HepG2 (cell line): ENCODE results near the gene CCDC88B. TPM values are rescaled to one million over a fixed set of nuclear protein-coding genes. Genes with fewer than 3 reads are reported as not detected.
A peak's percentile ranks its signal among the peaks of the same experiment; 100 is the strongest.

Experiments
- ATAC-seq: fragments of 200-7000 bp; cut with Tn5 transposase; 3 replicates; pipeline ENCODE4 v1.9.1; 2020; ENCODE audit warnings: mild to moderate bottlenecking, moderate library complexity
- BruUV-seq: library from RNA; stranded (reverse); fragments of 400-500 nt; replicated peaks from 2 replicates; lab custom pipeline; 2021; lab: Mats Ljungman, UMichigan
- CTCF ChIA-PET: fragments of 300-600 bp; formaldehyde crosslinking; extraction: SDS; loops from one replicate; lab custom pipeline; 2021; ENCODE audit warnings: low total read pairs, inconsistent platforms, low intra/inter-chr PET ratio; lab: Yijun Ruan, JAX
- POLR2A ChIA-PET: fragments of 350-600 bp; sonication (Branson Sonifier 250); formaldehyde crosslinking; loops from one replicate; lab custom pipeline; 2020; ENCODE audit warnings: antibody characterized with exemption, inconsistent platforms; lab: Yijun Ruan, JAX
- DNase-seq: peaks from one replicate; pipeline ENCODE4 v3.0.0-alpha.2; 2015; ENCODE audit warnings: low spot score
- FAIRE-seq: peaks from 3 replicates; lab custom pipeline; 2011; peaks lifted over from hg19 to GRCh38; lab: Jason Lieb, UNC
- H2AFZ ChIP-seq: one replicate; pipeline ENCODE4 v1.6.1; 2011; ENCODE audit warnings: low read length, inconsistent platforms
- H3K27ac ChIP-seq: fragments of 300-600 bp; 3 replicates; pipeline ENCODE4 v1.8.0; 2011; ENCODE audit warnings: mixed run types, mild to moderate bottlenecking, mixed read lengths, low read length, inconsistent platforms; ENCODE audit not compliant: insufficient read depth; ENCODE audit errors: extremely low read length
- H3K27me3 ChIP-seq, 2 experiments: fragments of 200-600 bp in 1 of 2; 2 replicates in 1 of 2; 3 replicates in 1 of 2; pipeline versions ENCODE4 v1.6.0 to v1.8.0; 2011; ENCODE audit warnings: low read length in 2 of 2, mild to moderate bottlenecking in 2 of 2, moderate library complexity in 2 of 2, inconsistent platforms in 1 of 2; ENCODE audit not compliant: insufficient read depth in 2 of 2, control insufficient read depth in 1 of 2
- H3K36me3 ChIP-seq, 2 experiments: fragments of 200-600 bp in 1 of 2; replicated peaks in 1 of 2; 2 replicates in 1 of 2; 3 replicates in 1 of 2; pipeline versions ENCODE4 v1.5.1 to v1.8.0; 2011; ENCODE audit warnings: low read length in 2 of 2, inconsistent platforms in 1 of 2; ENCODE audit not compliant: insufficient read depth in 2 of 2, control insufficient read depth in 1 of 2
- H3K4me1 ChIP-seq: 2 replicates; pipeline ENCODE4 v1.5.1; 2012; ENCODE audit warnings: low read length, inconsistent platforms; ENCODE audit not compliant: insufficient read depth
- H3K4me2 ChIP-seq: 2 replicates; pipeline ENCODE4 v1.6.0; 2011; ENCODE audit warnings: low read depth, low read length, inconsistent platforms
- H3K4me3 ChIP-seq, 3 experiments: fragments of 200-600 bp in 1 of 3; sonication (generic), shearing (Covaris generic) in 1 of 3; replicated peaks in 1 of 3; 2 replicates each; pipeline ENCODE4 v1.5.1; 2011 to 2016; ENCODE audit warnings: low read length in 3 of 3, inconsistent platforms in 2 of 3, low read depth in 2 of 3, mild to moderate bottlenecking in 2 of 3, control low read depth in 1 of 3, mixed read lengths in 1 of 3; ENCODE audit not compliant: insufficient read depth in 1 of 3
- H3K79me2 ChIP-seq: one replicate; pipeline ENCODE4 v1.6.1; 2011; ENCODE audit warnings: low read length, inconsistent platforms; ENCODE audit not compliant: insufficient read depth
- H3K9ac ChIP-seq: 2 replicates; pipeline ENCODE4 v1.6.0; 2011; ENCODE audit warnings: mild to moderate bottlenecking, low read depth, low read length, inconsistent platforms; ENCODE audit not compliant: insufficient read depth
- H3K9me3 ChIP-seq: 2 replicates; pipeline ENCODE4 v1.5.1; 2012; ENCODE audit warnings: mild to moderate bottlenecking, low read length
- H4K20me1 ChIP-seq: 2 replicates; pipeline ENCODE4 v1.6.0; 2011; ENCODE audit warnings: inconsistent platforms, mild to moderate bottlenecking, low read length, moderate library complexity; ENCODE audit not compliant: insufficient read depth
- CENPBD1 ChIP-seq: sonication (generic); formaldehyde crosslinking; IDR thresholded peaks from 2 replicates; pipeline ENCODE4 v1.8.0; 2022; ENCODE audit warnings: missing genetic modification reagents, low read depth, mild to moderate bottlenecking, borderline replicate concordance
- CSRNP1 ChIP-seq: sonication (generic); formaldehyde crosslinking; IDR thresholded peaks from 2 replicates; pipeline ENCODE4 v1.8.1; 2023; ENCODE audit warnings: mild to moderate bottlenecking, missing genetic modification reagents
- KAT8 ChIP-seq: IDR thresholded peaks from 2 replicates; pipeline ENCODE4 v1.6.1; 2016; ENCODE audit warnings: missing genetic modification reagents, missing compliant biosample characterization
- MYC ChIP-seq: sonication (generic); formaldehyde crosslinking; IDR thresholded peaks from 2 replicates; pipeline ENCODE4 v1.9.0; 2021; ENCODE audit warnings: missing genetic modification reagents, borderline replicate concordance
- PHF5A ChIP-seq: IDR thresholded peaks from one replicate; pipeline ENCODE4 v1.6.1; 2018; ENCODE audit warnings: low read depth, missing genetic modification reagents; ENCODE audit not compliant: unreplicated experiment
- SP4 ChIP-seq: sonication (generic); formaldehyde crosslinking; IDR thresholded peaks from 2 replicates; pipeline ENCODE4 v1.8.1; 2023; ENCODE audit warnings: mild to moderate bottlenecking, missing genetic modification reagents
- ZNF577 ChIP-seq: sonication (generic); formaldehyde crosslinking; IDR thresholded peaks from 2 replicates; pipeline ENCODE4 v1.4.0; 2020; ENCODE audit warnings: mild to moderate bottlenecking, low read depth, missing genetic modification reagents, borderline replicate concordance
- ZNF766 ChIP-seq: sonication (generic); formaldehyde crosslinking; IDR thresholded peaks from 2 replicates; pipeline ENCODE4 v1.5.0; 2020; ENCODE audit warnings: missing genetic modification reagents, borderline replicate concordance
- ZNF772 ChIP-seq: sonication (generic); formaldehyde crosslinking; IDR thresholded peaks from 2 replicates; pipeline ENCODE4 v1.5.0; 2020; ENCODE audit warnings: mild to moderate bottlenecking, missing genetic modification reagents
- WGBS: methylation state at CpG from one replicate; pipeline ENCODE4 v1.1.6; 2017; ENCODE audit warnings: low lambda C conversion rate; 5-methylcytosine and 5-hydroxymethylcytosine counted together
- in situ Hi-C: cut with HindIII; loops from 2 replicates; pipeline ENCODE4 v1.10.0; 2017; ENCODE audit warnings: low pct_unique_long_range_greater_than_20kb; ENCODE audit not compliant: extremely low pct_ligation_motif_present
- intact Hi-C: fragments of 100-400 bp; cut with micrococcal nuclease; formaldehyde crosslinking; loops from one replicate; pipeline ENCODE4 v1.10.0; 2022; ENCODE audit not compliant: unreplicated experiment
- polyA plus RNA-seq, 8 experiments: library from polyadenylated mRNA; depleted of rRNA in 3 of 8; stranded (reverse) in 7 of 8; unstranded in 1 of 8; fragments of >200 nt; fragmentation: Illumina TruSeq in 4 of 8; extraction: Trizol in 4 of 8; gene quantifications; 2 replicates each; pipeline versions ENCODE4 v1.2.1 to v1.2.3, GENCODE V29; 2011 to 2016; ENCODE audit warnings: low read depth in 4 of 8, missing spikeins in 1 of 8, mixed read lengths in 1 of 8; ENCODE audit not compliant: insufficient read depth in 1 of 8
- total RNA-seq, 5 experiments: library from RNA; depleted of rRNA; stranded (reverse); fragments of >200 nt; fragmentation: Illumina TruSeq; extraction: Trizol; gene quantifications; 2 replicates each; pipeline ENCODE4 v1.2.3, GENCODE V29; 2016; ENCODE audit warnings: low read depth in 1 of 5

CCDC88B gene
- total and polyA plus RNA-seq, 2 of the 13 experiments (the other 11 are each of a cell fraction or from before 2014, with no cell fraction given), result 3.6 to 4.8 TPM

DNA sequence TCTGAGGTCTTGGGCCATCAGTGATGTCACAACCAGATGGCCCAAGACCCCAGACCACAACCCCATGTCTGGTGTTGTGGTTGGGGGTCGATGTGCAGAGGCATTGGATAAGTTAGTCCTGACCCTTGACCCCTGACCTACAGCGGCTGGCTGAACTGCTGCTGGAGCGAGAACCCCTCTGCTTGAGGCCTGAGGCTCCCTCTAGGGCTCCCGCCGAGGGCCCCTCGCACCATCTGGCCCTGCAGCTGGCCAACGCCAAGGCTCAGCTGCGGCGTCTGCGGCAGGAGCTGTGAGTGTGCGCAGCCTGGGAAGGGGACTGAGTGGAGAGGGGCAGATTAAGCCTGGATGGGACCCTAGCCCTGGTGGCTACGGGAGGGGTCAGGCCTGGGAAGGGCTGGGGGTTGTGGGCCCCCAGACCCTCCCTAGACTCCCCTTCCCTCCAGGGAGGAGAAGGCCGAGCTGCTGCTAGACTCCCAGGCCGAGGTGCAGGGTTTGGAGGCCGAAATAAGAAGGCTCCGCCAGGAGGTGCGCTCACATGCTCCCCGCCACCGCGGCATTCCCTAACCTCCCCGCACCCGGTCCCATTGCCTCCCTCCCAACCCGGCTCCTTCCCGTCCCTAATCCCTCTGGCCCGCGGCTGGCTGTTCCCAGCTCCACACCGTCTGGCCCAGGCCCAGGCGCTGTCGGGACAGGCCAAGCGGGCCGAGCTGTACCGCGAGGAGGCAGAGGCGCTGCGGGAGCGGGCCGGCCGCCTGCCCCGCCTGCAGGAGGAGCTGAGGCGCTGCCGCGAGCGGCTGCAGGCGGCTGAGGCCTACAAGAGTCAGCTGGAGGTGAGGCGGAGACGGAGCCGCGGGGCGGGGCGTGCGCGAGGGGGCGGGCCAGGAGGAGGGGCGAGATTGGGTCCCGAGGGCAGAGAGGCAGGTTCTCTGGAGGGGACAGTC is 2.1 kb downstream of the CCDC88B start (continued):
- TF ChIP-seq CENPBD1 (CRISPR knock-in tag) (no peak), MYC (CRISPR knock-in tag) (peak; percentile 30; the same call in 1 of the 2 replicates), ZNF772 (CRISPR knock-in tag) (peak; percentile 48; the same call in 1 of the 2 replicates), ZNF766 (CRISPR knock-in tag) (no peak), KAT8 (CRISPR knock-in tag) (0 out of 2 replicates have a peak, but pooled peaks have one; percentile 26)
- TF ChIP-seq, all 625 proteins: peak for 48

DNA sequence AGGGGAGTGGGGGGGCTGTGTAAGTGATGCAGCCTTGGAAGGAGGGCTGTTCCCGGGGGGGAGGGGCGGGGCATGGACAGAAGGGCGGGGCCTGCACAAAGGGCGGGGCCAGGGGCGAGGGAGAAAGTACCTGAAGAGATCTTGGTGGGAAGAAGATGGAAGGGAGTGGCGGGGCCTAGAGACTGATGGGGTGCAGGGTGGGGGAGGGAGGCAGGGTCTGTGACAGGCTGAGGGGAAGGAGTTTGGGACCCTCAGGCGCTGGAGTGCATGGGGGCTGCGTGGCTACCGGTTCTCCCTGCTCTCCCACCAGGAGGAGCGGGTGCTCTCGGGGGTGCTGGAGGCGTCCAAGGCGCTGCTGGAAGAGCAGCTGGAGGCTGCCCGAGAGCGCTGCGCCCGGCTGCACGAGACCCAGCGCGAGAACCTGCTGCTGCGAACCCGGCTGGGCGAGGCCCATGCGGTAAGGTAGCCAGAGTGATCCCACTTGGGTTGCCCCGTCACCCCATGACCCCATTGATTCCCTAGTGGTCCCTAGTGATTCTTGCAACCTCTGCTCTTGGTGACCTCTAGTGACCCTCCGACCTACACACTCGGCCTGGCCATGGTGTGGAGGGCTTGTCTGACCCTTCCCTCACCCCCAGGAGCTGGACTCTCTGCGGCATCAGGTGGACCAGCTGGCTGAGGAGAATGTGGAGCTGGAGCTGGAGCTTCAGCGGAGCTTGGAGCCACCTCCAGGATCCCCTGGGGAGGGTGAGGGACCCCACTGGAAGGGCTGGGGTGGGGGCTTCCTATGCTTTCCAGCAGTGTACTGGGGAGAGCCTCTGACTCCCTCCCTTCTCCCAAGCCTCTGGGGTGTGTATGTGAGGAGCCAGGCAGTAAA is 3.1 kb downstream of the CCDC88B start:
- DNase-seq (no peak), FAIRE-seq (no peak), ATAC-seq (no peak; the same call in 2 of the 3 replicates)
- in situ Hi-C loops (no loop called here), intact Hi-C loops (no loop called here)
- H4K20me1 ChIP-seq, result no peaks in the 10 kb centered on the region
- CTCF ChIA-PET, result no interaction called here
- TF ChIP-seq PHF5A (CRISPR knock-in tag), result no peak
- TF ChIP-seq ZNF577 (CRISPR knock-in tag), result no peak
- TF ChIP-seq SP4 (CRISPR knock-in tag), result 0 out of 2 replicates have a peak, but pooled peaks have one; percentile 8
- 0 out of 2 replicates have a peak, but pooled peaks have one; percentile 44 for TF ChIP-seq CSRNP1 (CRISPR knock-in tag)
- no peak overlapping the region for H2AFZ ChIP-seq
- peaks cover 45% of the 10 kb centered on the region for H3K4me1 ChIP-seq
- H3K4me2 ChIP-seq, result no peak overlapping the region; the same call in 1 of the 2 replicates
- no peaks in the 10 kb centered on the region for H3K9me3 ChIP-seq
- BruUV-seq, result no TSS peak
- WGBS, result 33% methylated on average over 14 of the region's 29 CpGs
- peak overlapping the region in 2 of 3 experiments; percentile 25 to 64; a peak in 1 of 6 replicates for H3K4me3 ChIP-seq
- POLR2A ChIA-PET, result interaction anchor here (1.0 to 2.7 kb wide), 4 partner anchors 11 to 25 kb away, joined by 3 to 13 read pairs (median 8); partner anchors contain the start of genes PRDX5 and TRMT112
- no peak overlapping the region for H3K9ac ChIP-seq
- H3K27ac ChIP-seq, result no peak overlapping the region
- H3K36me3 ChIP-seq, result no peaks in the 10 kb centered on the region
- no peaks in the 10 kb centered on the region for H3K79me2 ChIP-seq
- peaks cover 3 to 39% of the 10 kb centered on the region in 2 experiments; a peak in 4 of 5 replicates for H3K27me3 ChIP-seq
